ENCODE data around the gene DDA1. TPM values are rescaled to one million over a fixed set of nuclear protein-coding genes. Genes with fewer than 3 reads are reported as not detected.

The DDA1 gene
- total and polyA plus RNA-seq, 10 donors, result 10.5 to 42.2 (median 23.5) TPM

DNA sequence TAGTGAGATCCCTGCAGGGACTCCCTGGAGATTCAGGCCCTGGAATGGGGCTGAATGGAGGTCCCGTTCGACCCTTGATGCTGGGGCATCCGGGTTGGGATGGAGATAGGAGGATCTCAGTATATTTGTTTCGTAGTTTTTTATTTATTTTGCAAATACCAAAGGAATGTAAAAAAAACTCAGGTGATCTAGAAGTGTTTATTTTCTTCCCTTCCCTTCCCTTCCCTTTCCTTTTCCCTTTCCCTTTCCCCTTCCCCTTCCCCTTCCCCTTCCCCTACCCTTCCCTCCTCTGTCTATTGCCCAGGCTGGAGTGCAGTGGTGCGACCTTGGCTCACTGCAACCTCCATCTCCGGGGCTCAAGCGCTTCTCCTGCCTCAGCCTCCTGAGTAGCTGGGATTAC is 32.5 kb downstream of the DDA1 start:
- 77 to 93% (median 83%) methylated on average over 7 of the region's 7 CpGs for WGBS, 5 donors
- no peak for DNase-seq
- peaks cover 0 to 25% (median 8%) of the 10 kb centered on the region in 6 donors for H3K36me3 ChIP-seq
- no peak overlapping the region for H3K4me3 ChIP-seq
- H3K27me3 ChIP-seq (replicated peaks in 1 of 7), result peaks cover 0 to 6% (median 0%) of the 10 kb centered on the region in 7 donors
- H3K4me1 ChIP-seq, result peaks cover 9 to 41% (median 25%) of the 10 kb centered on the region in 6 donors
- intact Hi-C loops (cut with DNase I; ENCODE audit: low total_unique reads), result no loop called here
- TF ChIP-seq POLR2A (IDR thresholded peaks at IDR 0.05) (no peak), CTCF (IDR thresholded peaks at IDR 0.05 in 8 of 11, conservative IDR thresholded peaks at IDR 0.05 in 3 of 11) (no peak), POLR2AphosphoS5 (IDR thresholded peaks at IDR 0.05) (no peak)
- H3K27ac ChIP-seq, result no peak overlapping the region
- H3K9me3 ChIP-seq, result no peaks in the 10 kb centered on the region

DNA sequence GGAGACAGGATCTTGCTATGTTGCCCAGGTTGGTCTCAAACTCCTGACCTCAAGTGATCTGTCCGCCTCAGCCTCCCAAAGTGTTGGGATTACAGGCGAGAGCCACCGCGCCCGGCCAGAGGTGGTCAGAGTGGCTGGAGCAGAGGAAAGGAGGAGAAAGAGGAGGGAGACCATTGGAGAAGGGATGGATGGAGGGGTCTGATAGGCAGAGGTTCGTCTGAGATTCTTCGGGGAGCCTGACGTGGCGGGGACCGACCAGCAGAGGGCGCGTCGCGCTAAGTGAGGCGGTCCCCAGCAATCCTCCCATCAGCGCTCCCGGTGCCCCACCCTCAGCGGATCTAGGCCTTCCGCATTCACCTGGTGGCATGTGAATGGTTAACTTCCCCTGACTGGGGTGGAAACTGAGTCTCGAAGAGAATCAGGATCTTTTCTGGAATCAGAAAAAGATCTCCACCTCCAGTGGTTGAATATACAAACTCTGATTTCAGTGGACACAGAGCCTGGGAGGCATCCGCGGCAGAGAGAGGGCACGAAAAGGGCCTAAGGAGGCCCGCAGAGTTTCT is 36.8 kb downstream of the DDA1 start:
- Histone ChIP-seq H3K4me3 (no peak overlapping the region), H3K36me3 (peaks cover 0 to 10% (median 7%) of the 10 kb centered on the region in 6 donors), H3K9me3 (no peaks in the 10 kb centered on the region), H3K27ac (peak overlapping the region in 6 of 8 donors; percentile 48 to 75 (median 64)), H3K27me3 (replicated peaks in 1 of 7) (peaks cover 0 to 42% (median 3%) of the 10 kb centered on the region in 7 donors), H3K4me1 (peaks cover 9 to 52% (median 40%) of the 10 kb centered on the region in 6 donors)
- intact Hi-C loops (cut with DNase I; ENCODE audit: low total_unique reads), result loop anchor here (5.0 kb wide), 1 partner anchor 41 kb away; no protein-coding TSS in a partner anchor
- TF ChIP-seq CTCF (IDR thresholded peaks at IDR 0.05 in 8 of 11, conservative IDR thresholded peaks at IDR 0.05 in 3 of 11), result peak; percentile 88 to 98 (median 95)
- TF ChIP-seq POLR2A (IDR thresholded peaks at IDR 0.05), result no peak
- TF ChIP-seq POLR2AphosphoS5 (IDR thresholded peaks at IDR 0.05), result peak; percentile 36 to 66 (median 61)
- DNase-seq, result peak; percentile 93
- WGBS, 5 donors, result 13 to 17% (median 16%) methylated on average over 24 of the region's 24 CpGs

GRCh38 chr19:17347361-17347760 is 38.0 kb downstream of the DDA1 start:
- Histone ChIP-seq H3K27me3 (replicated peaks in 1 of 7) (peaks cover 0 to 52% (median 3%) of the 10 kb centered on the region in 7 donors), H3K36me3 (peaks cover 0 to 11% (median 0%) of the 10 kb centered on the region in 6 donors), H3K27ac (peak overlapping the region; percentile 23 to 75 (median 55)), H3K4me1 (peaks cover 13 to 63% (median 48%) of the 10 kb centered on the region in 6 donors), H3K4me3 (no peak overlapping the region), H3K9me3 (no peaks in the 10 kb centered on the region)
- TF ChIP-seq POLR2AphosphoS5 (IDR thresholded peaks at IDR 0.05) (peak in 2 of 3 donors; percentile 40 to 49), CTCF (IDR thresholded peaks at IDR 0.05 in 8 of 11, conservative IDR thresholded peaks at IDR 0.05 in 3 of 11) (no peak)
- DNase-seq, result no peak
- intact Hi-C loops (cut with DNase I; ENCODE audit: low total_unique reads), result loop anchor here (5.0 kb wide), 1 partner anchor 40 kb away; no protein-coding TSS in a partner anchor
- WGBS, 5 donors, result 10 to 19% (median 13%) methylated on average over 6 of the region's 6 CpGs

DNA sequence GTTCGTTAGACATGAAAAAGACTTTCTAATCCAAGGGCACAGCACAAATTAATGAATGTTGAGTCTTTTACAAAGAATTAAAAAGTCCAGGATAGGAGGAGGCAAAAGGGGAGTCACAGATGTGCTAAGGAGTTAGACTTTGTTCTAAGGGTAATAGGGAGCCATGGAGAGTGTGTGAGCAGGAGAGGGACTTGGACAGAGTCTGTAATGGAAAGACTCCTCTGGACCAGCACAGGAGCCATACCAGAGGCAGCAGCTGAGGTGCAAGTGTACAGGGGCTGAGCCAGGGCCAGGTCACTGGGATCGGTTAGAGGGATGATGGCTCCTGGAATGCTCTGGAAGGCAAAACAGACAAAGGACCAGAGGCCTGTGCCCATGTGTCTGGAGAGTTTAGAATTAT is 38.5 kb downstream of the DDA1 start:
- H3K9me3 ChIP-seq, result no peaks in the 10 kb centered on the region
- peak overlapping the region; percentile 23 to 75 (median 55) for H3K27ac ChIP-seq
- H3K4me3 ChIP-seq, result no peak overlapping the region
- WGBS, 5 donors, result 42 to 70% (median 60%) methylated on average over 2 of the region's 2 CpGs
- TF ChIP-seq POLR2AphosphoS5 (IDR thresholded peaks at IDR 0.05), result no peak
- TF ChIP-seq POLR2A (IDR thresholded peaks at IDR 0.05), result no peak
- TF ChIP-seq CTCF (IDR thresholded peaks at IDR 0.05 in 8 of 11, conservative IDR thresholded peaks at IDR 0.05 in 3 of 11), result no peak
- peaks cover 0 to 14% (median 0%) of the 10 kb centered on the region in 6 donors for H3K36me3 ChIP-seq
- peaks cover 0 to 56% (median 3%) of the 10 kb centered on the region in 7 donors for H3K27me3 ChIP-seq (replicated peaks in 1 of 7)
- DNase-seq, result no peak
- H3K4me1 ChIP-seq, result peaks cover 13 to 68% (median 53%) of the 10 kb centered on the region in 6 donors
- intact Hi-C loops (cut with DNase I; ENCODE audit: low total_unique reads), result loop anchor here (5.0 kb wide), 1 partner anchor 39 kb away; no protein-coding TSS in a partner anchor
